Caco-2 (cell line): Measurements from ENCODE around the gene MED9. TPM values are rescaled to one million over a fixed set of nuclear protein-coding genes. Genes with fewer than 3 reads are reported as not detected.

Experiments used
- BruUV-seq: library from RNA; stranded (reverse); fragments of 400-500 nt; replicated peaks from 2 replicates; lab custom pipeline; 2021; lab: Mats Ljungman, UMichigan
- CTCF ChIA-PET: fragments of 300-600 bp; sonication (Branson Sonifier 250); formaldehyde crosslinking; loops from one replicate; lab custom pipeline; 2022; ENCODE audit warnings: antibody characterized with exemption; lab: Charles Lee
- POLR2A ChIA-PET: fragments of 300-600 bp; sonication (Branson Sonifier 250); formaldehyde crosslinking; loops from one replicate; lab custom pipeline; 2022; ENCODE audit warnings: antibody characterized with exemption; lab: Charles Lee
- DNase-seq, 2 experiments: peaks; one replicate each; pipeline versions ENCODE4 v3.0.0 to v3.0.0-alpha.2; 2020 to 2022
- H3K27me3 ChIP-seq: replicated peaks from 2 replicates; pipeline ENCODE4 v1.6.0; 2011; ENCODE audit warnings: low read length; ENCODE audit not compliant: control insufficient read depth, insufficient read depth
- H3K36me3 ChIP-seq: 2 replicates; pipeline ENCODE4 v1.5.1; 2011; ENCODE audit warnings: low read length; ENCODE audit not compliant: control insufficient read depth, insufficient read depth
- H3K4me1 ChIP-seq: fragments of 250-450 bp; sonication (Bioruptor Pico); 2 replicates; pipeline ENCODE4 v1.5.1; 2020; ENCODE audit warnings: mild to moderate bottlenecking
- H3K4me3 ChIP-seq: 2 replicates; pipeline ENCODE4 v1.5.1; 2011; ENCODE audit warnings: low read depth, mild to moderate bottlenecking, control low read depth, low read length
- H3K9me3 ChIP-seq: fragments of 250-450 bp; sonication (Bioruptor Pico); 2 replicates; pipeline ENCODE4 v1.5.1; 2020; ENCODE audit warnings: mild to moderate bottlenecking, moderate library complexity
- H3K27ac Mint-ChIP-seq: one replicate; pipeline ENCODE4 v1.8.0; 2022; ENCODE audit warnings: mixed read lengths; ENCODE audit not compliant: unreplicated experiment
- H3K27me3 Mint-ChIP-seq: one replicate; pipeline ENCODE4 v1.8.0; 2022; ENCODE audit warnings: mixed read lengths; ENCODE audit not compliant: insufficient read depth, unreplicated experiment
- H3K36me3 Mint-ChIP-seq: one replicate; pipeline ENCODE4 v1.8.0; 2022; ENCODE audit warnings: mild to moderate bottlenecking, mixed read lengths; ENCODE audit not compliant: insufficient read depth, unreplicated experiment
- H3K4me1 Mint-ChIP-seq: one replicate; pipeline ENCODE4 v1.8.0; 2022; ENCODE audit warnings: low read depth, mixed read lengths; ENCODE audit not compliant: unreplicated experiment
- H3K4me3 Mint-ChIP-seq: one replicate; pipeline ENCODE4 v1.8.0; 2022; ENCODE audit warnings: mild to moderate bottlenecking, moderate library complexity, mixed read lengths; ENCODE audit not compliant: unreplicated experiment
- H3K9me3 Mint-ChIP-seq: one replicate; pipeline ENCODE4 v1.8.0; 2022; ENCODE audit warnings: mixed read lengths; ENCODE audit not compliant: unreplicated experiment
- intact Hi-C: fragments of 100-400 bp; cut with micrococcal nuclease; formaldehyde crosslinking; loops from one replicate; pipeline ENCODE4 v1.10.0; 2022; ENCODE audit not compliant: unreplicated experiment
- total RNA-seq: library from RNA; stranded (reverse); gene quantifications from 2 replicates; pipeline ENCODE4 v1.2.3, GENCODE V29; 2022
- TF ChIP-seq, protein P1 (sequence below), 2 experiments: fragments of 200-600 bp in 1 of 2; IDR thresholded peaks; 1 replicate in 1 of 2; 2 replicates in 1 of 2; pipeline versions ENCODE4 v1.5.1 to v1.8.0; 2011 to 2022; ENCODE audit warnings: antibody characterized with exemption in 1 of 2, control low read depth in 1 of 2, inconsistent platforms in 1 of 2, low read depth in 1 of 2, low read length in 1 of 2, mild to moderate bottlenecking in 1 of 2, moderate library complexity in 1 of 2; ENCODE audit not compliant: insufficient read depth in 1 of 2, severe bottlenecking in 1 of 2, unreplicated experiment in 1 of 2

Gene MED9
- total RNA-seq, 1 experiment from 2014 or later: 24.9 TPM

DNA sequence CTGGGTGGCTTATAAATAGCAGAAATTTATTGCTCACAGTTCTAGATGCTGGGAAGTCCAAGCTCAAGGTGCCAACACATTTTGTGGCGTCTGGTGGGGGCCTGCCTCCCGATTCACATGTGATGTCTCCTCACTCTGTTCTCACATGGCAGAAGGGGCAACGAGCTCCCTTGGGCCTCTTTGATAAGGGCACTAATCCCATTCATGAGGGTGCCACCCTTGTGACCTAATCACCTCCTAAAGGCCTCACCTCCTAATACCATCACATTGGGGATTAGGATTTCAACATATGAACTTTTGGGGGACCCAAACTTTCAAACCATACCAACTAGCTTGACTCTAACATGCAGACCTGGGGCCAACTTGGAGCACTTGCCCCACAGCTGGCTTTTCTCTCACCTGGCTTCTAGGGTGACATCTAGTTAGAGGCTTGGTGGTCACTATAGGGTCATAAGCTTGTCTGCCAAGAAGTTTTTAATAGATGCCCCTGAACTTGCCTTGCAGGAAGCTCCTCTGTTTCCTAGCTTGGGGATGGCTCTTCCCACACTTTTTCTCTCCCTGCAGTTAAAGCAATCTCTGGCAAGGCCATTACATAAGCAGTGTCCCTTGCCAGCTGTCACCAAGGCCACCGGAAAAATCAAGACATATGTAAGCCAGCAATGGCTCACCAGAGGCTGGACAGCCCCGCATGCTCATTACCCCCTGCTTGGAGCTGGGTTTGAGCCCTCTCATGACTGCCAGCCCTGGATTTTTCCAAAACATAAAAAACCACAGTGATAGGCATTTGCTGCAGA lies 8.4 kb upstream of the MED9 start:
- no peaks in the 10 kb centered on the region for H3K36me3 Mint-ChIP-seq
- H3K27me3 Mint-ChIP-seq: peaks cover 4% of the 10 kb centered on the region
- H3K4me1 ChIP-seq: no peaks in the 10 kb centered on the region
- H3K4me3 Mint-ChIP-seq: no peak overlapping the region
- TF ChIP-seq, protein P1, sequence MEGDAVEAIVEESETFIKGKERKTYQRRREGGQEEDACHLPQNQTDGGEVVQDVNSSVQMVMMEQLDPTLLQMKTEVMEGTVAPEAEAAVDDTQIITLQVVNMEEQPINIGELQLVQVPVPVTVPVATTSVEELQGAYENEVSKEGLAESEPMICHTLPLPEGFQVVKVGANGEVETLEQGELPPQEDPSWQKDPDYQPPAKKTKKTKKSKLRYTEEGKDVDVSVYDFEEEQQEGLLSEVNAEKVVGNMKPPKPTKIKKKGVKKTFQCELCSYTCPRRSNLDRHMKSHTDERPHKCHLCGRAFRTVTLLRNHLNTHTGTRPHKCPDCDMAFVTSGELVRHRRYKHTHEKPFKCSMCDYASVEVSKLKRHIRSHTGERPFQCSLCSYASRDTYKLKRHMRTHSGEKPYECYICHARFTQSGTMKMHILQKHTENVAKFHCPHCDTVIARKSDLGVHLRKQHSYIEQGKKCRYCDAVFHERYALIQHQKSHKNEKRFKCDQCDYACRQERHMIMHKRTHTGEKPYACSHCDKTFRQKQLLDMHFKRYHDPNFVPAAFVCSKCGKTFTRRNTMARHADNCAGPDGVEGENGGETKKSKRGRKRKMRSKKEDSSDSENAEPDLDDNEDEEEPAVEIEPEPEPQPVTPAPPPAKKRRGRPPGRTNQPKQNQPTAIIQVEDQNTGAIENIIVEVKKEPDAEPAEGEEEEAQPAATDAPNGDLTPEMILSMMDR (IDR thresholded peaks at IDR 0.05; ENCODE audit: insufficient read depth in 1 of 2, low read depth in 1 of 2, low read length in 1 of 2, severe bottlenecking in 1 of 2, unreplicated experiment in 1 of 2): no peak
- DNase-seq: no peak
- no peaks in the 10 kb centered on the region for H3K9me3 ChIP-seq
- intact Hi-C loops: no loop called here
- no peak overlapping the region for H3K27ac Mint-ChIP-seq
- BruUV-seq: no TSS peak
- H3K36me3 ChIP-seq: no peaks in the 10 kb centered on the region
- H3K27me3 ChIP-seq: no peaks in the 10 kb centered on the region
- ChIA-PET POLR2A (no interaction called here), CTCF (interaction anchor here (1.0 kb wide), 1 partner anchor 33 kb away, joined by 3 read pairs; no protein-coding TSS in a partner anchor)
- H3K4me1 Mint-ChIP-seq: no peaks in the 10 kb centered on the region
- no peak overlapping the region for H3K4me3 ChIP-seq
- H3K9me3 Mint-ChIP-seq: no peaks in the 10 kb centered on the region

DNA sequence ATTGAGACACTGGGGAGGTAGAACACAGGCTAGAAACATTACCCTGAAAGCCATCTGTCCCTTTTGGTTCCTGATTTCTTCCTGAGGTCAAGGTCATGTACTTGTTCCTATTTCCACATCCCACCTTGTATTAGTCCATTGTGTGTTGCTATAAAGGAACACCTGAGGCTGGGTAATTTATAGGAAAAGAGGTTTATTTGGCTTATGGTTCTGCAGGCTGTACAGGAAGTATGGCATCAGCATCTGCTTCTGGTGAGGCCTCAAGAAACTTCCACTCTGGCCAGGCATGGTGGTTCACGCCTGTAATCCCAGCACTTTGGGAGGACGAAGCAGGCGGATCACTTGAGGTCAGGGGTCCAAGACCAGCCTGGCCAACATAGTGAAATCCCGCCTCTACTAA lies 7.4 kb upstream of the MED9 start:
- Histone ChIP-seq H3K27me3 (no peaks in the 10 kb centered on the region), H3K36me3 (no peaks in the 10 kb centered on the region), H3K9me3 (no peaks in the 10 kb centered on the region), H3K4me1 (no peaks in the 10 kb centered on the region), H3K4me3 (no peak overlapping the region)
- Mint-ChIP-seq H3K36me3 (no peaks in the 10 kb centered on the region), H3K9me3 (no peaks in the 10 kb centered on the region), H3K27me3 (peaks cover 6% of the 10 kb centered on the region), H3K4me3 (no peak overlapping the region), H3K4me1 (no peaks in the 10 kb centered on the region), H3K27ac (no peak overlapping the region)
- no peak for DNase-seq
- intact Hi-C loops: no loop called here
- ChIA-PET POLR2A (no interaction called here), CTCF (no interaction called here)
- BruUV-seq: no TSS peak
- TF ChIP-seq, protein P1 (IDR thresholded peaks at IDR 0.05; ENCODE audit: insufficient read depth in 1 of 2, low read depth in 1 of 2, low read length in 1 of 2, severe bottlenecking in 1 of 2, unreplicated experiment in 1 of 2): no peak

DNA sequence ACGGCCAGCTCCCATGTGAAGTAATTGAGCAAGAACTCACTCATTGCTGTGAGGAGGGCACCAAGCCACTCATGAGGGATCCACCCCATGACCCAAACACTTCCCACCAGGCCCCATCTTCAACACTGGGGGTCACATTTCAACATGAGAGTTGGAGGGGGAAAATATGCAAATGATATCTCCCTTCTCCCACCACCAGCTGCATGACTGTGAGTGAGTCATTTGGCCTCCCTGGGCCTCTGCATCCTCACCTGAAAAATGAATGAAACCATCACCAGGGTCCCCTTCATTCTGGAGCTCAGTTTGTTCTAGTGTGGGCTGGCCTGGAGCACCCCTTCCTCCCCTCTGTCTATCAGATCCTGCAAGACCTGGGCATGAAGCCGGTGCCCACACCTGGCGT lies 6.8 kb upstream of the MED9 start:
- Mint-ChIP-seq H3K27ac (no peak overlapping the region), H3K4me1 (no peaks in the 10 kb centered on the region), H3K4me3 (no peak overlapping the region), H3K36me3 (no peaks in the 10 kb centered on the region), H3K9me3 (no peaks in the 10 kb centered on the region), H3K27me3 (peaks cover 3% of the 10 kb centered on the region)
- ChIA-PET POLR2A (no interaction called here), CTCF (interaction anchor here (0.8 kb wide), 1 partner anchor 53 kb away, joined by 5 read pairs; no protein-coding TSS in a partner anchor)
- H3K36me3 ChIP-seq: no peaks in the 10 kb centered on the region
- no peaks in the 10 kb centered on the region for H3K9me3 ChIP-seq
- TF ChIP-seq, protein P1 (IDR thresholded peaks at IDR 0.05; ENCODE audit: insufficient read depth in 1 of 2, low read depth in 1 of 2, low read length in 1 of 2, severe bottlenecking in 1 of 2, unreplicated experiment in 1 of 2): no peak
- H3K27me3 ChIP-seq: no peaks in the 10 kb centered on the region
- BruUV-seq: no TSS peak
- no peaks in the 10 kb centered on the region for H3K4me1 ChIP-seq
- no peak overlapping the region for H3K4me3 ChIP-seq
- no peak for DNase-seq
- intact Hi-C loops: no loop called here
